ENCODE data around the gene PDE5A. TPM values are rescaled to one million over a fixed set of nuclear protein-coding genes. Genes with fewer than 3 reads are reported as not detected.

The PDE5A gene
- total RNA-seq, result under 1 TPM; 0.25 to 0.47 TPM

DNA sequence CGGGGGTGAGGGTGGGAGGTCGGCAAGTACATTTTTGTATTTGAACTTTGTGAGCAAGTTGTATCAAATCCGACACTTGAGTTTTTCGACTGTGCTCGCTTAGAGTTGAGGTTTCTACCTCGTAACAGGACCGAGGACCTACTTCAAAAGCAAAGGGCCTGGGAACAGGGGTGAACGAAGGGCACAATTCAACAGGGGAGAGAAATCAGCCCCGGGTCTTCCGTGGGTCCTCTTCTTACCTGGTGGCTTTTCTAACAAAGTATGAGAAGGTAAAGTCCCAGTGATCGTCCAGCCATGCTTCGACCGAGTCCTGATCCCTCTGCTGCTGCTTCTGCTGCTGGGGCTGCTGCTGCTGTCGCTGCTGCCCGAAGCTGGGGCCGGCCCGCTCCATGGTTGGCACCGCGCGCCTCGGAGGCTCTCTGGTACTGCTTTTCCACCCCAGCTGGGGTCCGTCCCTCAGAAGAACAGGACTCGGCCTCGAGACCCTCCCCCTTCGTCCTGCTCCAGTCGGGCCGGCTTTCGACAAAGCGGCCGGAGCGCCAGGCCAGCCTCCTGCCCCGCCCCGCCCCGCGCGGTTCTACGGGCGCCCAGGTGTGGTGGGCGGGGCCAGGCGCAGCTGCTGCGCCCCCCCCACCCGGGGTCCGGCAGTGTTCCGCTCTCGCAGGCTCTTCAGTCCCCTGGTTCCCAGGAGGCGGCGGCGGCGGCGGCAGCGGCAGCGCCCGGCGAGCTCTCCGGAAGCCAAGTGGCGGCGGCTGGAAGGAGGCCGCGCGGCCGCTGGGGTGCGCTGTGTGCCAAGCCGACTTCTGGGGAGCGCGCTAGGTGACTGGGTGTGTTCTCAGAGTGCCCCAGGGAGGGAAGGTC is at the start of gene PDE5A:
Gene PDE5A, minus strand, starts transcription at position 524 of the 861 bp plus-strand sequence. Its CDS starts 133 bp downstream, at position 391.
- no peak within 1 kb of the TSS for H3K27ac Mint-ChIP-seq
- H3K4me1 Mint-ChIP-seq, result peaks cover 15% of the 10 kb centered on the region
- POLR2A ChIA-PET, result interaction anchor here (0.6 to 1.1 kb wide), 3 partner anchors 146 to 423 kb away, joined by 3 to 4 read pairs (median 3); no protein-coding TSS in a partner anchor
- DNase-seq (peak; percentile 89), ATAC-seq (peak; percentile 87)
- CTCF ChIA-PET, result interaction anchor here (0.6 to 2.7 kb wide), 24 partner anchors 10 to 429 kb away, joined by 3 to 18 read pairs (median 4); no protein-coding TSS in a partner anchor
- H3K9me3 Mint-ChIP-seq (ENCODE audit: low read depth), result no peaks in the 10 kb centered on the region
- H3K36me3 Mint-ChIP-seq (ENCODE audit: low read depth), result no peaks in the 10 kb centered on the region
- intact Hi-C loops (cut with DNase I, micrococcal nuclease), result loop anchor here (1.0 to 10.0 kb wide), 5 partner anchors 158 to 1446 kb away; partner anchors contain the start of gene NDNF (in 1 of the 2)
- peak within 1 kb of the TSS; percentile 74 for H3K4me3 Mint-ChIP-seq
- H3K27me3 Mint-ChIP-seq, result peaks cover 19% of the 10 kb centered on the region

DNA sequence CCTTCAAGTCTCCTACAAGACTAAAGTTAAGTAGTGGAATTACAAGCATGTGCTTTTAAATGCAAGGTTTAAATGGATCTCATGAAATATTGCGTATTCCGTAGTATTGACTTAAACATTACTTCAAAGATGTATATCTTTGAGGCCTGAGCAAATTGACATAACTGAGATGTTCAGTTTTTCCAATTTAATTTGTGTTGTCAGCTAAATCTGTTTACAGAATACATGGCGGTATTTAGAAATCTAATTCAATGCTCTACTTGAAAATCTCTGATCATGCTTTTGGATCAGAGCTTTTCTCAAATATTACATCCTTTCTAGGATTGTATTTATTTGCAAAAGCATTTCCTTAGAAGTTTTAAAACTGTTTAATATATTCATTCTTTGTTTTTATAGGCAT is 47.5 kb upstream of the PDE5A start:
- POLR2A ChIA-PET, result no interaction called here
- no peak for ATAC-seq
- intact Hi-C loops (cut with DNase I, micrococcal nuclease), result no loop called here
- Mint-ChIP-seq H3K4me3 (no peak overlapping the region), H3K9me3 (ENCODE audit: low read depth) (no peaks in the 10 kb centered on the region), H3K4me1 (no peaks in the 10 kb centered on the region), H3K27ac (no peak overlapping the region), H3K27me3 (peaks cover 6% of the 10 kb centered on the region), H3K36me3 (ENCODE audit: low read depth) (no peaks in the 10 kb centered on the region)
- CTCF ChIA-PET, result interaction anchor here (0.6 to 1.3 kb wide), 3 partner anchors 15 to 105 kb away, joined by 3 read pairs; partner anchors contain the start of gene PDE5A
- DNase-seq, result no peak

DNA sequence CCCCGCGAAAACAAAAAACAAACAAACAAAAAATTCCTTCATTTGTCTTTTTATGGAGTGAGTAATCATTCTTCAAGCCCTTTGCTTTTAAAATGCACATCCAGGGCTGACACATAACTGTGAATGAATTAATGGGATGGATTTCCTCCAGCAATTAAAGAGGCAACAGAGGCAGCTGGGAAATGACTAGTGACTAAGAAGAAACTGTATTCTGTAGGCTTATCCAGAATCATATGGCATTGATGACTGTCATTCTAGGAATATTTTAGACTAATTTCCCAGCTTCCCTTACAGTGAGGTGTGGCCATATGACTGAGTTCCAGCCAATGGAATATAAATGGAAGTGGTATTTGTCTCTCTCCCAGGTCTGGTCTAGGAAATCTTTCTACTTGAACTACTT is 46.8 kb upstream of the PDE5A start:
- Mint-ChIP-seq H3K27me3 (peaks cover 2% of the 10 kb centered on the region), H3K4me1 (no peaks in the 10 kb centered on the region), H3K27ac (no peak overlapping the region), H3K4me3 (no peak overlapping the region), H3K36me3 (ENCODE audit: low read depth) (no peaks in the 10 kb centered on the region), H3K9me3 (ENCODE audit: low read depth) (no peaks in the 10 kb centered on the region)
- DNase-seq (no peak), ATAC-seq (no peak)
- ChIA-PET POLR2A (no interaction called here), CTCF (interaction anchor here (1.1 to 1.3 kb wide), 2 partner anchors 16 to 106 kb away, joined by 3 read pairs; no protein-coding TSS in a partner anchor)
- intact Hi-C loops (cut with DNase I, micrococcal nuclease), result no loop called here

DNA sequence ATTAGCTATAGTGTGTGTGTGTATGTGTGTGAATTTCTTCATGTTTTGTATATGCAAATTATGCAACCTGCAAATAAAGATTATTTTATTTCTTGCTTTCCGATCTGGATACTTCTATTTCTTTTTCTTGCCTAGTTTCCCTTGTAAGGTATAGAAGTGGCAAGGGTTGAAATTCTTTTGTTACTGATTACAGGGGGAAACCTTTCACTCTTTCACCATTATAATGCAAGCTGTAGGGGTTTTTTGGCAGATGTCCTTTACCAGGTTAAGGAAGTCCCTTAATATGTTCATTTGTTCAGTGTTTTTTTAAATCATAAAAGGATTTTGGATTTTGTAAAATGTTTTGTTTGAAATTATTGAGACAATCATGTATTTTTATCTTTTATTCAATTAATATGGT is 44.3 kb upstream of the PDE5A start:
- Mint-ChIP-seq H3K4me1 (no peaks in the 10 kb centered on the region), H3K27me3 (peaks cover 2% of the 10 kb centered on the region), H3K4me3 (no peak overlapping the region), H3K36me3 (ENCODE audit: low read depth) (no peaks in the 10 kb centered on the region), H3K9me3 (ENCODE audit: low read depth) (no peaks in the 10 kb centered on the region), H3K27ac (no peak overlapping the region)
- ChIA-PET CTCF (no interaction called here), POLR2A (no interaction called here)
- intact Hi-C loops (cut with DNase I, micrococcal nuclease), result no loop called here
- no peak for ATAC-seq
- no peak for DNase-seq

DNA sequence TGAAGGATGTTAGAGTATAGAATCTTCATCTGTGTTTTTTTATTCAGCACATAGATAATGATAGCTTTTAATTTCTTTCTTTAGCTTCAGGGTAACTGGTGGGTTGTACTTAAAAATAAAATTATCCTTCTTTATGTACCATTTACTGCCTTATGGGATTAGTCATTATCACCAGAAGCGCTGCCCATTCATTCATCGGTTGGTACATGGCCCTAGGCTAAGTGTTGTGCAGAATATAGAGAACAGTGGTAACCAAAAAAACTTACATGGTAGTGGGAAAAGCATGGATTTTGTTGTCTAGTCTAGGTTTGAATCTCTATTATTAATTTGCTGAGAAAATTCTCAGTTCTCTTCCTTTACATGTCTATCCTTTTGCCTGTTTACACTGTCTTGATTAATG is 43.5 kb upstream of the PDE5A start:
- ChIA-PET CTCF (interaction anchor here (0.5 kb wide), 1 partner anchor 319 kb away, joined by 3 read pairs; no protein-coding TSS in a partner anchor), POLR2A (no interaction called here)
- no peak for ATAC-seq
- Mint-ChIP-seq H3K27me3 (peaks cover 2% of the 10 kb centered on the region), H3K9me3 (ENCODE audit: low read depth) (no peaks in the 10 kb centered on the region), H3K27ac (no peak overlapping the region), H3K4me1 (no peaks in the 10 kb centered on the region), H3K4me3 (no peak overlapping the region), H3K36me3 (ENCODE audit: low read depth) (no peaks in the 10 kb centered on the region)
- intact Hi-C loops (cut with DNase I, micrococcal nuclease), result no loop called here
- no peak for DNase-seq

DNA sequence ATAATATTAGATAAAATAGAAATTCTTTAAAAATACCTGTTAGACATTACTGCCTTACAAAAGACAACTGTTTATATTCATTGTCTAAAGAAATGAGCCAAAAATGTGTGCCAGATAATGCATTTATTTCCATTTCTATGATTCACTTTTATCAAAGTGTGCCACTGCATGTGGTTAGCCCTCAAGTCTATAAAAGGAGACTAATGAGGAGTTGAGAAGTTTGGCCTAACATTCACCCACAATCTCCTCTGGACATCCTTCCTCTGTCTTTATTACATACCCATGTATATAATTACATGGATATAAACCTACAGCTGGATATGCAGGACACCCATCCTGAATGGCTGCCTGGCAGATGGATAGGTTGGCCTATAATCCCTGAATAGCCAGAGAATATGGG is 42.6 kb upstream of the PDE5A start:
- POLR2A ChIA-PET, result no interaction called here
- CTCF ChIA-PET, result interaction anchor here (0.7 kb wide), 1 partner anchor 8 kb away, joined by 3 read pairs; no protein-coding TSS in a partner anchor
- no peak overlapping the region for H3K27ac Mint-ChIP-seq

DNA sequence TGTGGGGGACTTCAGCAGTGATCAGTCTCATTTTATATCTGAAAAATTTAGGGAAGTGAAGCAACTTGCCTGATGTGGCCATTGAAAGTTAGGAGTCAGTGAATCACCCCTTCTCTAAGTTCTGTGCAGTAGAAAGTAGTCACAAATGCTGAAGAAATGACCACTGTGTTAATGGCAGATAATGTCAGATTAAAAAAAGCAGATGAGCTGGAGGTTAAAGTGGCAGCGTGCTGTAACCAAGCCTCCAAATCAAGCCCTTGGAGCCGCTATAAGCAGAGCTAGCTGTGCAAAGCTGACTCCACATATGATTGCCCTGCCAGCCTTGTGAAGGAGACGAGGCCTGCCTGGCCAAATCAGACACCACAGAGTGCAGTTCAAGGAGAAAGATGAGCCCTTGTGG is 39.2 kb upstream of the PDE5A start:
- H3K4me3 Mint-ChIP-seq, result no peak overlapping the region
- H3K27ac Mint-ChIP-seq, result no peak overlapping the region
- ChIA-PET POLR2A (no interaction called here), CTCF (interaction anchor here (1.2 kb wide), 1 partner anchor 9 kb away, joined by 3 read pairs; no protein-coding TSS in a partner anchor)
- no peaks in the 10 kb centered on the region for H3K36me3 Mint-ChIP-seq (ENCODE audit: low read depth)
- DNase-seq (no peak), ATAC-seq (no peak)
- no peaks in the 10 kb centered on the region for H3K9me3 Mint-ChIP-seq (ENCODE audit: low read depth)
- peaks cover 7% of the 10 kb centered on the region for H3K27me3 Mint-ChIP-seq
- H3K4me1 Mint-ChIP-seq, result no peaks in the 10 kb centered on the region
- intact Hi-C loops (cut with DNase I, micrococcal nuclease), result no loop called here

More for the DNA sequence above, 42.6 kb upstream of the PDE5A start:
- Mint-ChIP-seq H3K27me3 (peaks cover 7% of the 10 kb centered on the region), H3K9me3 (ENCODE audit: low read depth) (no peaks in the 10 kb centered on the region), H3K4me1 (no peaks in the 10 kb centered on the region), H3K36me3 (ENCODE audit: low read depth) (no peaks in the 10 kb centered on the region), H3K4me3 (no peak overlapping the region)
- intact Hi-C loops (cut with DNase I, micrococcal nuclease), result no loop called here
- DNase-seq (no peak), ATAC-seq (no peak)

DNA sequence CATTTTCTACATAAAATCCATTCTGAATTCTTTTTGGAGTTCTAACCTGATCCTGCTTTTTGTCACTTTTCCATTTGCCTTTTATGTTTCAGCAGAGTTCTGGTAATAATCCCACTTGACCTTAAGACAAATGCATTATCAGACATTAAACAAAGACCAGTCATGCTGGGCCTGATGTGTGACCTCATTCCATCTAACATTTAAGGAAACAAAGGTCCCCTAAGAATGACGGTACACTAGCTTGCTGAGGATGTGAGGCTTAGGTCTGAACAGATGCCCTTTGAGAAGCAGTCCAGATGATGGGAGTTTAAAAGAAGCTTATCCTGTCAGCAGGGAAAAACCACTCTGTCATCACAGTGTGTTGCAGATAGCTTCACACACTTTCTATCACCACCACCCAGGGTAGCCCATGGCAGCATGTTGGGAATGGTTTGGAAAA is 38.1 kb upstream of the PDE5A start:
- no peak overlapping the region for H3K27ac Mint-ChIP-seq
- H3K4me3 Mint-ChIP-seq, result no peak overlapping the region
- H3K4me1 Mint-ChIP-seq, result no peaks in the 10 kb centered on the region
- H3K36me3 Mint-ChIP-seq (ENCODE audit: low read depth), result no peaks in the 10 kb centered on the region
- ATAC-seq (no peak), DNase-seq (no peak)
- POLR2A ChIA-PET, result no interaction called here
- intact Hi-C loops (cut with DNase I, micrococcal nuclease), result no loop called here
- H3K9me3 Mint-ChIP-seq (ENCODE audit: low read depth), result no peaks in the 10 kb centered on the region
- CTCF ChIA-PET, result no interaction called here
- peaks cover 12% of the 10 kb centered on the region for H3K27me3 Mint-ChIP-seq

DNA sequence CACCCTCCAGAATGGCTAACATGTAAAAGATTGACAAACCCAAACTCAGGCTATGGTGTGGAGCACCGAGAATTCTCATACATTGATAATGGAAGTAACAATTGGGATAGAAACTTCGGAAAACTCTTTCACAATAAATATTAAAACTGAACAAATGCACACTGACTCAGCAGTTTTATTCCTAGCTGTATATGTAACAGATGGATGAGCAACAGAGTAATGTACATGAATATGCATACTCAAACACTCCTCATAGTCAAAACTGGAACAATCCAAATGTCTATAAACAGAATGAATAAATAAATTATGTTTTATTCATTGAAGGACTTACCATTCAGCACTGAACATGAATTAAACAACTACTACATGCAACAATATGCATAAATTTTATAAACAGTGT is 37.1 kb upstream of the PDE5A start:
- intact Hi-C loops (cut with DNase I, micrococcal nuclease), result no loop called here
- Mint-ChIP-seq H3K27me3 (peaks cover 16% of the 10 kb centered on the region), H3K4me3 (no peak overlapping the region), H3K27ac (no peak overlapping the region), H3K9me3 (ENCODE audit: low read depth) (no peaks in the 10 kb centered on the region), H3K4me1 (no peaks in the 10 kb centered on the region), H3K36me3 (ENCODE audit: low read depth) (no peaks in the 10 kb centered on the region)
- no peak for DNase-seq
- no peak for ATAC-seq
- ChIA-PET CTCF (interaction anchor here (0.6 kb wide), 1 partner anchor 1444 kb away, joined by 3 read pairs; no protein-coding TSS in a partner anchor), POLR2A (no interaction called here)

DNA sequence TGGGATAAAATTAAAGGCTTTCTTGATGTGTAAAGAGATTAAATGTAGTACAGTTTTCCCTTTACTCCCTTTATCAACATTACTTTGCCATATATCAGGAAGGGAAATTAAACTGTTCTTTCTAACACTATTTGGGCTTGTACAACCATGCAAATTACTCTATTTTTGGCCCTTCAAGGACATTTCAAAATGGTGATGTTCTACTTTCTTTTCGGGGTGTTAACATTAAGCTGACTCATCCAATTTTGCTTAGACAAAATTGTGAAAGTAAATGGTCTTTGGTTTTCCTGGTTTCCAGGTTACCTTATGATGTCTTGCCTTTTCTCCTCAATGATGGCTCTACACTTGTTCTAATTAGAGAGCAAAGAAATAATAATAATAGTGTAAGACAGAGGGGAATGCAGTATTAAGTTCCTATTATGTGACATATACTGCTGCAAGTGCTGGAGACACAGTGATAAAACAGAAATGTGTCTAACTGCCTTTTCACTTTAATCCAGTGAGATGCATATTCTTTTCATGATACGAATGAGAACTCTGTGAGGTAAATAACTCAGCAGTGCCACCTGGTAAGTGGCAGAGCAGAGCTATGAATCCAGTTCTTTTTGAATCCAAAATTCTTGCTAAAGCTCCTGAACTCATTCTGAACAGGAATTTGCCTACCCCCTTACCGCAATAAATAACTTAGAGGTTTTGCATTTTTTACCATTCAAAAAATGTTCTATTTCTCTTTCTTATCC is 35.7 kb upstream of the PDE5A start:
- POLR2A ChIA-PET, result no interaction called here
- H3K36me3 Mint-ChIP-seq (ENCODE audit: low read depth), result no peaks in the 10 kb centered on the region
- H3K27me3 Mint-ChIP-seq, result peaks cover 16% of the 10 kb centered on the region
- no peak overlapping the region for H3K27ac Mint-ChIP-seq
- H3K4me3 Mint-ChIP-seq, result no peak overlapping the region
- intact Hi-C loops (cut with DNase I, micrococcal nuclease), result no loop called here
- DNase-seq (no peak), ATAC-seq (no peak)
- no peaks in the 10 kb centered on the region for H3K9me3 Mint-ChIP-seq (ENCODE audit: low read depth)
- CTCF ChIA-PET, result no interaction called here
- no peaks in the 10 kb centered on the region for H3K4me1 Mint-ChIP-seq

DNA sequence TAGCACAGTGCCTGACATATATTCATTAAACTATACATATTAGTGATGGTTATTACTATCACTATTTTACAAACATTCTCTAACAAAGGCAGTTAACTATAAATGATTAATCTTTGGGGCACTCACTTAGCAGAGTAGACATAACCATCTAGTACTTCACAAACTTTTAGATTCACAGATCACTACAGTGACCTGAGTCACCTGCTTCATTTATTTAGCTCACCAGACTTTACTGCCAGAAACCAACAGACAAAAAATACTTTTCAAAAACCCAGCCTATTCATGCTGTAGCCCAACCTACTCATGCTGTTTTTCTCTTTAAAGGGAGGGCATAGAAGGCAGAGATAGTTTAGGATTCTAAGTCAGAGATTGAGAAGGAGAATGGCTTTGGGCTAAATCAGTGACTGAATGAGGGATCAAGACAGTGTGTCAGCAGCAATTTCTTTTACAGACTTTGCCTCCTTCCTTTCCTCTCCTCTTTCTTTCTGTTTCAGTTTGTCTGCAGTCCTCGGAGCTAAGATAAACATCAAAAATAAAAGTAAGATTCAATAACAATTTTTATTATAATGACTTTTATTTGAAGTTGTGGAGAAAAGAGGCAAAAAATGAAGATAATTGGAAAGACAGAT is 34.7 kb upstream of the PDE5A start:
- Mint-ChIP-seq H3K27ac (no peak overlapping the region), H3K27me3 (peaks cover 16% of the 10 kb centered on the region), H3K9me3 (ENCODE audit: low read depth) (no peaks in the 10 kb centered on the region), H3K4me1 (no peaks in the 10 kb centered on the region), H3K36me3 (ENCODE audit: low read depth) (no peaks in the 10 kb centered on the region), H3K4me3 (no peak overlapping the region)
- intact Hi-C loops (cut with DNase I, micrococcal nuclease), result no loop called here
- ATAC-seq (no peak), DNase-seq (no peak)
- ChIA-PET POLR2A (no interaction called here), CTCF (no interaction called here)
